GM18502 (cell line): ENCODE data around the gene TSHZ1.

Experiments
- ATAC-seq: cut with Tn5 transposase; IDR thresholded peaks from one replicate; pipeline ENCODE4 v1.9.1; 2021; ENCODE audit warnings: mild to moderate bottlenecking; ENCODE audit not compliant: unreplicated experiment, poor library complexity

The TSHZ1 gene

GRCh38 chr18:75335511-75335910 lies 124.9 kb downstream of the TSHZ1 start:
- no peak for ATAC-seq

DNA sequence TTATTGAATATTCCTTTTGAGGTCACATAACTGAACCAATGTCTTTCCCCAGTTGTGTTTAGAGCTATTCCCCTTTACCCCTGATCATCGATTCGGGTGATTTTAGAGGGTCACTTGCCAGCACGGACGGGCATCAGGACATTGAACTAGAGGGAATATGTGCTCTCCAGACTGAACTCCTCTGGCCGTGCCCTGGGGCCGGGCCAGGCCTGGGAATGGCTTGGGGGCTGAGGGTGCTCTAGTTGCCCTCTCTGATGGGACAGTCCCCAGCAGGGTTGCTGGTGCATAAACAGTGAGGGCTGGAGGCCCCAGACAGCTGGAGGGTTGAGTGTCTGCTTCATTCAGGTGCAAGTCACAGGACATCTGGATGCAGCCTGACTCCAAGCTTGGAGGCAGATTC lies 126.2 kb downstream of the TSHZ1 start:
- ATAC-seq: no peak

GRCh38 chr18:75337348-75337747 lies 126.8 kb downstream of the TSHZ1 start:
- no peak for ATAC-seq

DNA sequence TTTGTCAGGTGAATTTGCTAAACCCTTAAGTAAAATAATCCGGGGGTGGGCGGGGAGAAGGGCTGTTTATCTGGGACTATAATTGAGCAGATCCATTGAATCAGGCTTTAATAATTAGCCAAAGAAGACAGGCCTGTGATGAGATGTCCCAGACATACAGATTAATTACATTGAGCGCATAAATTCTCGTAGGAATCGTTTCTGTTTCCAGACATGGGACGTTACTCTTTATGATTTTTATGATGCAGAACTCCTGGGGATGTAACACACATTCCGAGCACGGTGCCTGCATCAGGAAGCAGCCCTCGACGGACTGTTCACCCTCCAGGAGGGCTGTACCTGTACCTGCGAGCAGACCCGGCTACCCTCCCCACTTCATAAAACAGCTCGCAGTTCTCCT lies 128.0 kb downstream of the TSHZ1 start:
- no peak for ATAC-seq
